ENCODE measurements around the gene TTC28. TPM values are rescaled to one million over a fixed set of nuclear protein-coding genes. Genes with fewer than 3 reads are reported as not detected.

Gene TTC28
- total and polyA plus RNA-seq, 10 of the 15 experiments (the other 5 are each of a cell fraction or from before 2014, with no cell fraction given), result 0.15 to 8.4 (median 1.4) TPM

DNA sequence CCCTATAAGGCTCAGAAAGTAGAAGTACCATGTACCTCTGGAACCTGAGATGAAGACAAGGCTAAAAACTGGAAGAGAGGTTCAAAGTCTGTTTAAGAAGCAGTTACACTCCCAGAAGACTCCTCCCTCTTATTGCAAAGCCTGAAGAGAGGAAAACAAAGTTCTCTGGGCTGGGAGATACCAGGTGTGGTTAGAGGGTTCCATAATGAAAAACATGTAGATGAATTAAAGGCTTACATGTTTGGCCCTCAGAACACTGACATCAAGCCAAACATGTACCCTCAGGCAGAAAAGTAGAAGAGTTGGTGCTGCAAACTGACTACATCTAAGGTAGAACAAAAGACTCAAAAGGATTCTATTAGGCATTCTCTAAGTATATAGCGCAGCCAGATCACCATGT, 205.3 kb downstream of the TTC28 start:
- POLR2A ChIA-PET, result no interaction called here
- ATAC-seq (no peak), DNase-seq (ENCODE audit: low read depth, low spot score) (no peak), FAIRE-seq (no peak)
- no peaks in the 10 kb centered on the region for H3K79me2 ChIP-seq (ENCODE audit: control insufficient read depth, insufficient read depth, low read length)
- H3K9ac ChIP-seq (ENCODE audit: control insufficient read depth, insufficient read depth, low read length), result no peak overlapping the region
- RAD21 ChIA-PET (ENCODE audit: unreplicated experiment), result no interaction called here
- TF ChIP-seq NR2C2 (IDR thresholded peaks at IDR 0.05; ENCODE audit: borderline replicate concordance, control insufficient read depth, insufficient read length, low read depth), result no peak
- no peak for TF ChIP-seq RBBP5 (conservative IDR thresholded peaks at IDR 0.05)
- TF ChIP-seq, protein P1, sequence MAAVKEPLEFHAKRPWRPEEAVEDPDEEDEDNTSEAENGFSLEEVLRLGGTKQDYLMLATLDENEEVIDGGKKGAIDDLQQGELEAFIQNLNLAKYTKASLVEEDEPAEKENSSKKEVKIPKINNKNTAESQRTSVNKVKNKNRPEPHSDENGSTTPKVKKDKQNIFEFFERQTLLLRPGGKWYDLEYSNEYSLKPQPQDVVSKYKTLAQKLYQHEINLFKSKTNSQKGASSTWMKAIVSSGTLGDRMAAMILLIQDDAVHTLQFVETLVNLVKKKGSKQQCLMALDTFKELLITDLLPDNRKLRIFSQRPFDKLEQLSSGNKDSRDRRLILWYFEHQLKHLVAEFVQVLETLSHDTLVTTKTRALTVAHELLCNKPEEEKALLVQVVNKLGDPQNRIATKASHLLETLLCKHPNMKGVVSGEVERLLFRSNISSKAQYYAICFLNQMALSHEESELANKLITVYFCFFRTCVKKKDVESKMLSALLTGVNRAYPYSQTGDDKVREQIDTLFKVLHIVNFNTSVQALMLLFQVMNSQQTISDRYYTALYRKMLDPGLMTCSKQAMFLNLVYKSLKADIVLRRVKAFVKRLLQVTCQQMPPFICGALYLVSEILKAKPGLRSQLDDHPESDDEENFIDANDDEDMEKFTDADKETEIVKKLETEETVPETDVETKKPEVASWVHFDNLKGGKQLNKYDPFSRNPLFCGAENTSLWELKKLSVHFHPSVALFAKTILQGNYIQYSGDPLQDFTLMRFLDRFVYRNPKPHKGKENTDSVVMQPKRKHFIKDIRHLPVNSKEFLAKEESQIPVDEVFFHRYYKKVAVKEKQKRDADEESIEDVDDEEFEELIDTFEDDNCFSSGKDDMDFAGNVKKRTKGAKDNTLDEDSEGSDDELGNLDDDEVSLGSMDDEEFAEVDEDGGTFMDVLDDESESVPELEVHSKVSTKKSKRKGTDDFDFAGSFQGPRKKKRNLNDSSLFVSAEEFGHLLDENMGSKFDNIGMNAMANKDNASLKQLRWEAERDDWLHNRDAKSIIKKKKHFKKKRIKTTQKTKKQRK (IDR thresholded peaks at IDR 0.05; ENCODE audit: low read depth, low read length), result no peak
- TF ChIP-seq CREB1 (IDR thresholded peaks at IDR 0.05; ENCODE audit: low read depth), result no peak
- no peak for TF ChIP-seq STAT1 (conservative IDR thresholded peaks at IDR 0.05)
- no peak for TF ChIP-seq BMI1 (IDR thresholded peaks at IDR 0.05; ENCODE audit: borderline replicate concordance)
- TF ChIP-seq SPI1 (IDR thresholded peaks at IDR 0.05; ENCODE audit: borderline replicate concordance, insufficient read depth, low read depth, low read length), result no peak
- TF ChIP-seq CBX3 (IDR thresholded peaks at IDR 0.05; ENCODE audit: borderline replicate concordance, low read depth), result no peak
- no peak for TF ChIP-seq ZNF207 (IDR thresholded peaks at IDR 0.05; ENCODE audit: borderline replicate concordance)
- no peak for TF ChIP-seq RCOR1 (conservative IDR thresholded peaks at IDR 0.05; ENCODE audit: low read depth, low read length)
- TF ChIP-seq EED (IDR thresholded peaks at IDR 0.05; ENCODE audit: low read depth), result no peak
- no peaks in the 10 kb centered on the region for H3K36me3 ChIP-seq (ENCODE audit: control insufficient read depth in 2 of 2, insufficient read depth in 2 of 2, low read length in 1 of 2)
- CTCF ChIA-PET, result no interaction called here
- H4K20me1 ChIP-seq (ENCODE audit: control insufficient read depth, insufficient read depth), result no peaks in the 10 kb centered on the region
- H3K27me3 ChIP-seq (replicated peaks in 1 of 2; ENCODE audit: control insufficient read depth in 2 of 2, insufficient read depth in 2 of 2, low read length in 1 of 2), result no peaks in the 10 kb centered on the region; a peak in 1 of 4 replicates
- 64% methylated on average over 1 of the region's 1 CpG for WGBS (ENCODE audit: insufficient coverage, insufficient replicate concordance, low lambda C conversion rate, missing lambda C conversion rate)
- H3K27ac ChIP-seq (ENCODE audit: control insufficient read depth, insufficient read depth), result no peak overlapping the region
- SMC1A ChIA-PET (ENCODE audit: uncharacterized antibody, unreplicated experiment), result interaction anchor here (0.6 kb wide), 1 partner anchor 1541 kb away, joined by 3 read pairs; no protein-coding TSS in a partner anchor
- H2AFZ ChIP-seq (ENCODE audit: control insufficient read depth, low read depth, low read length), result no peak overlapping the region
- in situ Hi-C loops (cut with MboI) (no loop called here), intact Hi-C loops (cut with micrococcal nuclease; ENCODE audit: unreplicated experiment) (no loop called here)
- no peaks in the 10 kb centered on the region for H3K9me3 ChIP-seq (replicated peaks; ENCODE audit: control insufficient read depth, insufficient read depth, low read length)
- no TSS peak for BruUV-seq (replicated peaks)
- no peak overlapping the region for H3K4me2 ChIP-seq (ENCODE audit: control insufficient read depth, insufficient read depth)
- no peaks in the 10 kb centered on the region for H3K4me1 ChIP-seq (ENCODE audit: control insufficient read depth, insufficient read depth, low read length)
- no peak overlapping the region for H3K4me3 ChIP-seq

All from GM12878 (cell line).